Measurements from ENCODE around the gene PZP.
"Not testable (repeated sequence)": the region's sequence is repeated elsewhere in the genome, so short reads cannot be mapped to it uniquely, and the experiment has no call there.

PZP gene

DNA sequence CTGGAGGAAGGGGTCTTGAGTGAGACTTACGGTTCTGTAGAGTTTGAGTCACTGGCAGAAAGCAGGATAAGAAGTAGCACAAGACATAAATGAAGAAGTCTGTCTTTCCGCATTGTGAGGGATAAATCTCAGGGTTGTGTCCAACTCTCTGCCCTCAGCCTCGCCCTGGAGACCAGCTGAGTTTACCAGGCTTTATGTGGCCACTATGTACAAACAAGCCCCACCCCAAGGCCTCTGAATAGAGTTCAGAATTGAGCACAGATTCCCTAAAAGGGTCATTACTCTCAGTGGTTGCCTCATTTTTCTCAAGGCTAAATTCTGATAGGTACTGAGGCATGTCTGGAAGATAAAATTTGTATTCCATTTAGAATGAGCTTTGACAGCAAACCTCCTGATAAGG, at the start of gene PZP:
Gene PZP (minus strand): TSS at position 167 of the 400 bp plus-strand sequence. CDS start 54 bp downstream, at position 113.
- no peak for DNase-seq (ENCODE audit: low read depth, low spot score)

DNA sequence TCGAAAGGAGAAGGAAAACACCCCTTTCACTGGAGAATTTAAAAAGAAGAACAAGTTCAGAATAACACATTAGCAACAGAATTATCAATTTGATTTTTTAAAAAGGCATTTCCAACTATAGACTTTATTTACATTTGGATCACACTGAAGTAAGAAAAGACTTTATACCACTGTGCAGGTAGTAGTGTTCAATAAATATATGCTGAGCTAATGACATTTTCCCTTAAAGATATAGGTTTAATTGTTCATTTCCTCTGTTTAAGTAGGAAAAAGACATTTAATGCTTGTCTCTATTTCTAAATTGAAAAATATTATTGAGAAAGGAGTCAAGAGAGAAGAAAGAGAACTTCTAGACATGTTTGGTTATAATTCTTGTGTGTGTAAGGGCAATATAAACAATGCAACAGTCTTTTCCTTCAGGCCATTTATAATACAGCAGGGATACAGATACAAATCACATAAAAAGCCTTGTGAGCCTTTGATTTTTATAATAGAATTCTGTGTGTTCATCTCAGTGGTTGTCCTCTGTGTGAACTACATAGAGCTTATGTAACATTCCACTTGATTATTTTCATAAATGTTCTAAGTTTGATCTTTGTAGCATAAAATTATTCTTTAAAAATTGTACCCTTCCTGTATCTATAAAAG, 48.7 kb upstream of the PZP start:
- DNase-seq (ENCODE audit: low read depth, low spot score) = no peak

DNA sequence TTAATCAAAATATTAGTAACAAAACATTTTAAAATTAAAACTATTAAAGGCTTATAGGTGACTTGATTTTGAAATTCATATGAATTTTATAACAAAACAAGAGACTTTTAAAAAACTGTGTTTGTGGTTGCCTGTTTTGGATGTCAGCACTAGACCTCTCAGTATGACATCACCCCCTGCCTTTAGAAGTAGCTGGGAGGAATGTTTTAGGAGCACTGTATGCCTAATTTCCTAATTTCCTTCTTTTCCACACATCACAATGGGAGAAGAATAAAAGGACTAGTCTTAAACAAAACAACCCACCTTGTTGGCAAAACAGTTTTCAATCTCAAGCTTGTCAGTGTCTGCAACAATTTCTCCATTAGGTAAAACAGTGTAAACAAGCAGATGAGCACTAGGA, 48.1 kb upstream of the PZP start:
- DNase-seq (ENCODE audit: low read depth, low spot score) = no peak

DNA sequence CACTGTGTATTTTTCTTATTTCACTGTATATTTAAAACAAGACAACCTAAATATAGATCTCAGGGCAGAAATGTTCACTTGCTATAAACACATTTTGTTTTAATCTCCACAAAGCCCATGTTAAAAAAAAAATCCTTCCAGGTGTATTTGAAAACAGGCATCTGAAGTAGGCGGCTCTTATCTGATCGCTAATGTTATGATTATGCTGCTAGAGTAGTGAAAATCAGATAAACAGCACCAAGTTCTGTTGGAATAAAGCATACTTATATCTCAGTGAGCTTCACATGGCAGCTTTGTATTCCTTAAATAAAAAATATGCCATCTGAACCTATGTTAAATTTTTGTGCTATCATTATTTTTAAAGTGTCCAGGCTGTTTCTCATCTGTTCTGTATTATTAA, 47.6 kb upstream of the PZP start:
- no peak for DNase-seq (ENCODE audit: low read depth, low spot score)

DNA sequence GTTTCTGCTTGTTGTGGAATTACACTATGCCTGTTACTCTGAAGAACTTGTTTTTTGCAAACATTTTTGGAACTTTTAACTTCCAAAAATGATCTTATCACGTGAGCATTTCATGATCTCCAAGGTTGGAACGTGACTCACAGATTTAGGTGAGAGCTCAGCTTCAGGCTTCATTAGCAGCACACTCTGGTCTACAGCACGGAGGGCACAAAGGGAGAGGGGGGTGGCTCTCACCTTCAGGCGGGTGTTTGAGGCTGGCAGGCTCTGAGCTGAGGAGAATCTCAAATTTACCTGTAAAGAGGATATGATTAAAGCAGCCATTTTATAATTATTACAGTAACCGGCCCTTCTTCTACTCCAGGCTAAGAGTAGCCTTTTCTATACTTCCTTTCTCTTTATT, 45.3 kb upstream of the PZP start:
- DNase-seq (ENCODE audit: low read depth, low spot score) = no peak

DNA sequence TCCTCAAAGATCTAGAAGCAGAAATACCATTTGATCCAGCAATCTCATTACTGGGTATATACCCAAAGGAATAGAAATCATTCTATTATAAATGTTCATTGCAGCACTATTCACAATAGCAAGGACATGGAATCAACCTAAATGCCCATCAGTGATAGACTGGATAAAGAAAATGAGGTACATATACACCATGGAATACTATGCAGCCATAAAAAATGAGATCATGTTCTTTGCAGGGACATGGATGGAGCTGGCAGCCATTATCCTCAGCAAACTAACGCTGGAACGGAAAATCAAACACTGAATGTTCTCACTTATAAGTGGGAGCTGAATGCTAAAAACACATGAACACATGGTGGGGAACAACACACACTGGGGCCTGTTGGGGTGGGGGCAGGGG, 44.6 kb upstream of the PZP start:
- not testable (repeated sequence) for DNase-seq (ENCODE audit: low read depth, low spot score)

DNA sequence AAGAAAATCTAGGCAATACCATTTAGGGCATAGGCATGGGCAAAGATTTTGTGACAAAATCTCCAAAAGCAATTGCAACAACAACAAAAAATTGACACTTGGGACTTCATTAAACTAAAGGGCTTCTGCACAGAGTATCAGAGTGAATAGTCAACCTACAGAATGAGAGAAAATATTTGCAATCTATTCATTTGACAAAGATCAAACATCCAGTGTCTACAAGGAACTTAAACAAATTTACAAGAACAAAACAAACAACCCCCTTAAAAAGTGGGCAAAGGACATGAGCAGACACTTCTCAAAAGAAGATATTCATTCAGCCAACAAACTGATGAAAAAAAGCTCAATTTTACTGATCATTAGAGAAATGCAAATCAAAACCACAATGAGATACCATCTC, 44.1 kb upstream of the PZP start:
- DNase-seq (ENCODE audit: low read depth, low spot score) = no peak

DNA sequence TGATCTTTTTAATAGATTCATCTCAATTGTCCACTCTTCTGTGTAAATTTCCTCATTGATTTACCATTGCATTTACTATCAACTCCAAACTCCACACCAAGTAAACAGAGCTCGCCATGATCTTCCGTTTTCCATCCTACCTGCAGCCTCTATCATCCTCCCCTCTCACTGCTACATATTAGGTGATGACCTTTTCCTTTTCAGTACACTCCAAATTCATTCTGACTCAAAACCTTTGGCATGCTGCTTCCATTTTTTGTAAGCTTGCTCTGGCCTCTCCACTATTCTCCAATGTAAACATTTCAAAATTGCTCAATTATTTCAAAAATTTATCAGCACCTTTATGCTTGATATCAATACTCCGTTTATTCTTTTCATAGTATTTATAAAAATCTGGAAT, 40.2 kb upstream of the PZP start:
- no peak for DNase-seq (ENCODE audit: low read depth, low spot score)

DNA sequence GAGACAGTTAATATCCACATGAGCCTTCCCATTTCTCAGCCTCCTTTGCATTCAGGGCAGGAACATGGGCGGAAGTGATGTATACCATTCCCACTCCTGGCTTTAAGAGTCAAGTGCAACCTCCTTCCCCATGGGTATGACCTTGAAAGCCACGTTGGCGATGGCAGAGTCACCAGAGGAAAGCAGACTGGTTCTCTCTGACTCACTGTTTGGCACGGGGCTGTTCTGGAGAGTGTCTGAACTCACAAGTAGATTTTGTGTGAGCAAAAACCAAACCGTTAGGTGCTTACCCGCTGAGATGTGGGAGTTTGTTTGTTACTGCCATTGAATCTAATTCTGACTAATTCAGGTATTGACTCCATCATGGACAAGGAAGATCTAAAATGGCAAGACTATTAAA, 36.7 kb upstream of the PZP start:
- DNase-seq (ENCODE audit: low read depth, low spot score) = no peak

DNA sequence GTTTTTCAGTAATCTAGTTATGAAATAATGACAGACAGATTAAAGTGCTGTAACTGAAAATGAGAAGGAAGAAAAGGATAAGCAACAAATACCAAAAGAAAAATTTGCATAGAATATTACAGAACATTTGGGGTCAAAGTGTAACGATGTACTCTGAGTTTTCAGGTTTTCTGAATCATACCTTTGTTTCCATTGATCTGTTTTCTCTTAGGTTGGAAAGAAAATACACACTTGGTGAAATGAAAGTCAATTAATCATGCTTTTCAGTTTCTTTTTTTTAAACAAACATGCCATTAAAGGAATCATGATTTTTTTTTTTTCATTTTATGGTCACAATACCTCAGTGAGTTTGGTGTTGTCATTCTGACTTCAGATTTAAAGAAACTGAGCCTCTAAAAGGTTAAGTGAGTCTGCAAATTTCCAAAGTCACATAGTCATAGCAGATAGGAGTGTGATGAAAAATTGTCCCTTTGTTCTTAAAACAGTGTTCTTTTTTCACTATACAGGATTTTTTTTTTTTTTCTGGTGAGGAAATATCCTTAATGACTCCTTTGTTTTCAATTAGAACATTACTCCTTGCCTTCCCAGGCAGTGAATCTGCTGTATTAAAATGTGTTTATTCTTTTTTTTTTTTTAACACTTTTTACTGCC, 35.9 kb upstream of the PZP start:
- DNase-seq (ENCODE audit: low read depth, low spot score) = no peak

DNA sequence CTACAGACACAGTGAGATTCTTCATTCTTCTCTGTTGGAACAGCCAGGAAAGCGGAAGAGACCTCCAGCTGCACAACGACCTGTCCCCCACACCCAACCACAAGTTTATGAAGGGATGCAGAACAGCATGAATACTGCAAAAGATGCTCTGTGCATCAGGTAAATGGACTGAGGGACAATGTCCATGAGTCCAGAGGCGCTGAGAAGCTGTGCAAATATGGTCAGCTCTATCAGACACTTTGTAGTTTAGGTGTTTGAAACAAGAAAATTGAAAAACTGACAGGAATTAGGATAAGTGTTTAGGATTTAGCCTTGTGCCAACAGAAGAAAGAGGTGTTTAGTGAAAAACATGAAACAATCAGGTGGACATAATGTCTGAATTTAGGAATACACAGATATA, 33.1 kb upstream of the PZP start:
- no peak for DNase-seq (ENCODE audit: low read depth, low spot score)

DNA sequence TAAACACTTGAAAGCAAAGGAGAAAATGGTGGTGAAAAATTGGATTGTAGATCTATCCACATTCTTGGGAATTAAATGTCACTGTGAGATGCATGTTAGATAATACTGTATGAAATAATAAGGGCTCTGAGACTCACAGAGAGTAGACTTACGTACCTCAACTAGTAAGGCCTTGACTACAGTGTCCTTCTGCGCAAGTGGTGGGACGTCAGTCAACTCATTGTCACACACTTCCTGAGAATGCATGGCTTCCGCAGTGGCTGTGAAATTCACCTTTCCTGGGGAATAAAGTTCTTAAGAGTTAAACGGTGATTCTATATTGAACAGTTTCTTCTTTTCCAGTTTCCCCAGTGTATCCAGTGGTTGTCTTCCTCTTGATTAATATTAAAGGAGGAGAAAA, 32.6 kb upstream of the PZP start:
- DNase-seq (ENCODE audit: low read depth, low spot score) = no peak

DNA sequence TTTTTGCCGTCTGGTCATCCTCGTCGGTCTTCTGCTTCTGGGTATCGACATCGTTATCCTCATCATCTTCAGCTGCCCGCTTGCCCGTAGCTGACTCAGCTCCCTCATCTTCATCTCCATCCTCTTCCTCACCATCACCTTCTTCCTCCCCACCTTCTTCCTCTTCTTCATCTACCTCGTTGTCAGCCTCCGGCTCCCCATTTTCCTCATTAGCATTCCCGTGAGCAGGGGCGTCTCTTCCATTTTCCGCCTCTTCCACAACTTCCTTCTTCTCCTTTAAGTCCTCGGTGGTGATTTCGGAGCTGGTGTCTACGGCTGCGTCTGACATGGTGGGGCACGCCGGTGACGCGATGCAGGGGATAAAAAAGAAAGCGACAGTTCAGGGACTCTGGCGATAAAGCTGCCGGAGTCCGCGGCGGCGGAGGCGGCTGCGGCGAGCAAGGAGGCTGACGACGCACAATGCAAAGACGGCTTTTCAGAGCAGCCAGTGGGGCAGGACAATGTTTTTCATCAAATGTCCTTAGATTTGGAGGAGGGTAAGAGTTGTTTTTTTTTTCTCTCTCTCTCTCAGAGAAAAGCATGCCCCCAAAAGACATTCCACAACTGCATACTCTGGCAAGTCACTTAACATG, 31.9 kb upstream of the PZP start:
- DNase-seq (ENCODE audit: low read depth, low spot score) = peak; percentile 20

DNA sequence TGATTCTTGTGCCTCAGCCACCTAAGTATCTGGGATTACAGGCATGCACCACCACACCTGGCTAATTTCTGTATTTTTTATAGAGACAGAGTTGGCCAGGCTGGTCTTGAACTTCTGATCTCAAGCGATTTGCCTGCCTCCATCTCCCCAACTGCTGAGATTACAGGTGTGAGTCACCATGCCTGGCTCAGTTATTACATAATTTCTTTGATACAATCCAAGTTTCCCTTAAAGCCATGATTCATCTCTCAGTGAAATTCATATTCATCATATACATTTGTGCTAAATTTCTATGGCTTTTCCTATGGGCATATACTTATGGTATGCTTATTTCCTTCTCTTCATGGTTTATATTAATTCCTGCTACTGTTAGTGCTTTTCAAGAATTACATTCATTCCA, 29.1 kb upstream of the PZP start:
- no peak for DNase-seq (ENCODE audit: low read depth, low spot score)

DNA sequence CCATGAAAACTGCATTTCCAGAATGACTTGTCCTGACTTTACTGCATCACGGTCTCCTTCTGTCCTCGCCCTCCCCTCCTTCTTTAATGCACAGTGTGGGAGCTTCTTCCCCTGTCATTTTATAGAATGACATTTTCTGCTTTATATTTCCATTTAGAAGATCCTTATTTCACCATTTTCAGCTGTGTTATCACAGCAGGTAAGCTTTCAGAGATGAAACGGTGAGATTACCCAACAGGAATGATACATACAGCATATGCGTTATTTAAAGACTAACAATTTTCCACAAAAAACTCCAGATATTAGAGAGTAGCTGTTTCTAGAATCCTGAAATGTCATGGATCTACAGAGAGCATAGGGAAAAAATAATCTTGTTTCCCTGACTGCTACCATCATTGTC, 27.3 kb upstream of the PZP start:
- no peak for DNase-seq (ENCODE audit: low read depth, low spot score)

DNA sequence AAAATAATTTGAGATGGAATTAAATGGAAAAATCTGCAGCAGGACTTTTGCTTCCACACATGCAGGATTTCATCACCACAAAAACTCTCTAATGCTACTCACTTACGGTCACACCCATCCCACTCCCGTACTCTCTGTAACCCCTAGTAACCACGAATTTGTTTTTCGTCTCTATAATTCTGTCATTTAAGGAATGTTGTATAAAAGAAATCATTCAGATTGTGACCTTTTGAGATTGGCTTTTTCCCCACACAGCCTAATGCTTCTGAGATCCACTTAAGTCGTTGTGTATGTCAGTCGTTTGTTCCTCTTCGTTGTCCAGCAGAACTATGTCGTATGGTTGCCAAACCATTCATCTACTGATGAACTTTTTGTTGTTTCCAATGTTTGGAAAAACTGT, 19.8 kb upstream of the PZP start:
- no peak for DNase-seq (ENCODE audit: low read depth, low spot score)

DNA sequence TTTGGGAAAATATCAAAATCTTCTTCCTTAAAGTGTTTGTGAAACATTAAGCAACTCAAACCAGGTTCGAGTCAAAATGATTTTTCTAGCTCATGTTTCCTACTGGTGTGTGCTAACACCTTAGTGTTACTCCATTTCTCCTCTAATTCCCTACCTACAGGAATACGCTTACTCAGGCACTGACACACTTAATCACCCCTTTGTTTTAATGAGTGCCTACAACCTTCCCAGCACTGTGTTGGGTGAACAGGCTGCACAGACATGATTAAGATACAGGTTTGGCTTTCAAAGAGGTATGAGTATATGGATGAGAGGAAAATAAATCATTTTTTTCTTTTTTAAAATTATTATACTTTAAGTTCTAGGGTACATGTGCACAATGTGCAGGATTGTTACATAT, 15.6 kb upstream of the PZP start:
- DNase-seq (ENCODE audit: low read depth, low spot score) = no peak

DNA sequence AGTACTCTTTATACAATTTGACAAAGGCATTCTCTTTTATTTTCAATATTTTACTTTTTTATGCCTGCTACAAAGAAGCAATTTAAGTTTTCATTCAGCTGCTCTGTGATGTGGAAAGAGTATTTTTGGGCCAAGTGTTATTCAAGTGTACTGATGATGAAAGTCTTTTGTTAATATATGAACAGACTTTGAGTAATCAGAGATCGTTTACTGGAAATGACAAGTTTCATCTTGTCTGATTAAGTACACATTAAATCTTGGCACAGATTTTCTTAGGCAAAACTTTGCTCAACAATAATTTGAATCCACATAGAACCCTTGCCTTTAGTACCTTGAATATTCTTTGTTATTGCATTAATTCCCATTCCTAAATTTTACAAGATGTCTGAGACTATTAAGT, 13.3 kb upstream of the PZP start:
- no peak for DNase-seq (ENCODE audit: low read depth, low spot score)

DNA sequence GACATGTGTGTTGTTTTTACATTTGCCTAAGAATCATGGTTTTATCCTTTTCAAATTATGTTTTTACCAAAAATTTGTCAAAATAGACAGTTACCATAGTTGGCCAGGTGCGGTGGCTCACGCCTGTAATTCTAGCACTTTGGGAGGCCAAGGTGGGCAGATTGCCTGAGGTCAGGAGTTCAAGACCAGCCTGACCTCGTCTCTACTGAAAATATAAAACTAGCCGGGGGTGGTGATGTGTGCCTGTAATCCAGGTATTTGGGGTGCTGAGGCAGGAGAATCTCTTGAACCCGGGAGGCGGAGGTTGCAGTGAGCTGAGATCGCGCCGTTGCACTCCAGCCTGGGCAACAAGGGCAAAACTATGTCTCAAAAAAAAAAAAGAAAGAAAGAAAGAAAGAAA, 12.8 kb upstream of the PZP start:
- DNase-seq (ENCODE audit: low read depth, low spot score) = not testable (repeated sequence)

DNA sequence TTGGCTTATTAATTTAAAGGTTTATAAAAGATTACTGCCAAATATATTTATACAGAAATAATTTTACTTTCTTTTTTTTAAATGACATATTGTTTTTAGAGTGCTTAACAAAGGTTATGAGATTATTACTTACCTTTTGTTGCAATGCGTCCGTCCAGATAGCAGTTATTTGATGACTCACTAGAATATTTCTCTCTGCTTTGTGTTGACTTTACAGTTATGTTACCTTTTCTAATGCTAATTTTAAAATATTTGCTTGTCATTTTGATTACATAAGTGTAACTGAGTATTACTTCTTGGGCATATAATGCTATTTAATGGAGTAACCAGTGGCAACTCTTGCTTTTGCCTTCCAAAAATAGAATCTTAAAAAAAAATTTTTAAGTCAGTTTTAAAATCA, 6.3 kb upstream of the PZP start:
- DNase-seq (ENCODE audit: low read depth, low spot score) = no peak

DNA sequence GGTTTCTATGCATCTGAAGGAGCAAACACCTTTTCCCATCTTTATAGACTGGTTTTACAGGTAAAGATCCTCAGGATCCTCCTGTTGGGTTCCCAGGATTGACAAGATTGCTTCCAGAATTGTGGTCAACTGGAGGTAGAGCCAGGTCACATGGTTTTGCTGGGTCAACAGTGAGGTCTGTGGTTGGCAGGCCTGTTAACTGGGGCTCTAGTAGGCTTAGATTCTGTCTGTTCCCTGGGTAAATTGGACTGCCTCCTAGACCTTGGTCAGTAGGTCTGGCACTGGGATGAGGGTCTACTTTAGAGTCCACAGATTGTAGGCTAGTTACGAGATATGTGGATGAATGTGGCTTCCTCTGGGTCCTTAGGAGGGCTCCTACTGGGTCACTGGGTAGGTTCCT, 3.5 kb upstream of the PZP start:
- no peak for DNase-seq (ENCODE audit: low read depth, low spot score)

DNA sequence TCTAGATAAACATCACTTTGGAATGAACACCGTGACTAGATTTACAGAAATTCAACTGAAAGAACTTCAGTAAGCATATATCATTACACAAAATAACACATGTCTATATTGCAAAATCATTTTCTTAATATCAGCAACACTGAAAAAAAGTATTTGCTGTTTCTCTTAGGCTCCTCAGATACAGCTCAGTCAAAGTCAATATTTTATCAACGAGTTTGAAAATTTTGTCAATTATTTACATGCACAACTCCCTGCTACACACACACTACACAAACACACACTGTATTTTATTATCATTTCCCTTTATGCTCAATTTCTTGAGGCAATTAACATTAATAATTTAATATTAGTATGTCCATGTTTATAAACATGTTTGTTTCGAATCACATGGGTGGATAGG, 3.8 kb downstream of the PZP start:
- no peak for DNase-seq (ENCODE audit: low read depth, low spot score)

DNA sequence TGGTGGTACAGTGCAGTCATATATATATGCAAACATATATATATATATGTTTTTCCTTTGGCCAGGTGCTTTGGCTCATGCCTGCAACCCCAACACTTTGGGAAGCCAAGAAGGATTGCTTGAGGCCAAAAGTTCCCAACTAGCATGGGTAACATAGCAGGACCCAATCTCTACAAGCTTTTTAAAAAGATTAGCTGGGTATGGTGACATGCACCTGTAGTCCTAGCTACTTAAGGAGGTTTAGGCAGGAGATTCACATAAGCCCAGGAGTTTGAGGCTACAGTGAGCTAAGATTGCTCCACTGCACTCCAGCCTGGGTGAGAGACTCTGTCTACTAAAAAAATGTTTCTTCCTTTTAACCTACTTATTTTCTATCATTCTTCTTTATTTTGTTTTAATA, 10.2 kb downstream of the PZP start:
- no peak for DNase-seq (ENCODE audit: low read depth, low spot score)

Measured in astrocyte of the hippocampus (primary cell).